HG03521 (cell line): ENCODE data around the gene RAB4B.
"Not testable (repeated sequence)": the region's sequence is repeated elsewhere in the genome, so short reads cannot be mapped to it uniquely, and the experiment has no call there.

ENCODE experiments used
- ATAC-seq: cut with Tn5 transposase; IDR thresholded peaks from one replicate; pipeline ENCODE4 v1.9.1; 2021; ENCODE audit warnings: mild to moderate bottlenecking, moderate library complexity; ENCODE audit not compliant: unreplicated experiment

The RAB4B gene

DNA sequence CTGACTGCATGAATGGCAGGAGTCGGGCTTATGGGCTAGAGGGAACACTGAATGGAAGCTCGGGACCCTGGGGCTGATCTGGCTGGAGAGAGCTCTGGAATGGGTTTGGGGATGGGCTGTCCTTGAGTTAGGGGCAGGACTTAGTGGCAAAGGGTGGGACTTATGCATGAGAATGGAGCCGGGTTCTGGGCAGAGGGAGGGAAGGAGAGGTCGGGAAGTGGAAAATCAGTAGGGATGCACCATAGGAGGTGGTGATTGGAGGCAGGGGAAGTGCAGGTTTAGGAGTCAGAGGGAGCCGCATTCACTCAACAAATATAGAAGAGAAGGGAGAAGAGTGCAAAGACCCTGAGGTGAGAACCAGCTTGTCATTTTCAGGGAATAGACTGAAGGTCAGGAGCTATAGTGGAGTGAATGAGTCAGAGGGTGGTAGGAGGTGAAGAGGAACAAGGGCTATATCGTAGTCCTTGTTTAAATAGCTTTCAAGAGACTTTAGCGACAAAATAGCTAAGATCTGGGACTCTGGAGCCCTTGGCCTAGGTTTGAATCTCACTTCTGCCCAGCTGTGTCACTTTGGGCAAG is 748 bp downstream of the RAB4B start:
- no peak for ATAC-seq

DNA sequence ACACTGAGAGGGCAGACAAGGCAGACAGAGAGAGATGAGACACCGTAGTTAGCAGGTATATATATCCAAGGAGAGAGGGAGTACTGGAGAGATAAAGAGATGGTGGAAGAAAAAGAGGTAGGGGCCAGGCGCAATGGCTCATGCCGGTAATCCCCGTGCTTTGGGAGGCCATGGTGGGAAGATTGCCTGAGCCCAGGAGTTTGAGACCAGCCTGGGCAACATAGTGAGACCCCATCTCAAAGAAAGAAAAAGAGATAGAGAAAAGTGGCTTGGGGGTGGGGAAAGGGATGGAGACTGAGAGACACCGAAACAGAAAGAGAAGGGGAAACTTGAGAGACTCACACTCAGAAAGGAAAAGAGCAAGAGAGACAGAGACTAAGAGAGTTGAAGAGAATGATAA is 2.5 kb downstream of the RAB4B start:
- no peak for ATAC-seq

DNA sequence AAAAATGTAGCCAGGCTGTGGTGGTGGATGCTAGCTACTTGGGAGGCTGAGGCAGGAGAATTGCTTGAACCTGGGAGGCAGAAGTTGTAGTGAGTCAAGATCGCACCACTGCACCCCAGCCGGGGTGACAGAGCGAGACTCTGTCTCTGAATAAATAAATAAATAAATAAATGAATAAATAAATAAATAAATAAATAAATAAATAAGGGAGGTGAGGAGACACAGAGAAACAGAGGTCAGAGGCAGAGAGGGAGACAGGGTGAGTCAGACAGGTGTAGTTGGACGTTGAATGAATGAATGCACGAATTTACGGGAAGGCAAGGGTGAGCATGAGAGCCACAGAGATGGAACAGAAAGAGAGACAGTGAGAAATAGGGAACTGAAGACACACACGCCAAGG is 3.1 kb downstream of the RAB4B start:
- ATAC-seq: no peak

DNA sequence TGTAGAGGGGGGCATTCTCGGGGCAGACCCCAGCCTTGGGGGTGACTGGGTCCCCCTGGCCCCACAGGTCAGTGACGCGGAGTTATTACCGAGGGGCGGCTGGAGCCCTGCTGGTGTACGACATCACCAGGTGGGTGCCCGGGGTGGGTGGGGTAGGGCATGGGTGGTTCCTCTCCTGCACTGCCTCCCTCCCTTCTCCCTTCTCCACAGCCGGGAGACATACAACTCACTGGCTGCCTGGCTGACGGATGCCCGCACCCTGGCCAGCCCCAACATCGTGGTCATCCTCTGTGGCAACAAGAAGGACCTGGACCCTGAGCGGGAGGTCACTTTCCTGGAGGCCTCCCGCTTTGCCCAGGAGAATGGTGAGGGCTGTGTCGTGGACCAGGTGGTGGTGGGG is 5.7 kb downstream of the RAB4B start:
- no peak for ATAC-seq

DNA sequence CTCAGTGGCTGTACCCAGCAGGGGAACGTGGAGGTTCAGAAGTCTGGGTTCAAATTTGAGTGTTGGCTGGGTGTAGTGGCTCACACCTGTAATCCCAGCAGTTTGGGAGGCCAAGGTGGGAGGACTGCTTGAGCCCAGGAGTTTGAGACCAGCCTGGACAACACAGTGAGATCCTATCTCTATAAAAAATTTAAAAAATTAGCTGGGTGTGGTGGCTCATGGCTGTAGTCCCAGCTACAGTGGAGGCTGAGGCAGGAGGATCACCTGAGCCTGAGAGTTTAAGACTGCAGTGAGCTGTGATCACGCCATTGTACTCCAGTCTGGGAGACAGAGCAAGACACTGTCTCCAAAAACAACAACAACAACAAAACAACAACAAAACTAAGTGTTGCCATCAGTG is 6.1 kb downstream of the RAB4B start:
- ATAC-seq: not testable (repeated sequence)

DNA sequence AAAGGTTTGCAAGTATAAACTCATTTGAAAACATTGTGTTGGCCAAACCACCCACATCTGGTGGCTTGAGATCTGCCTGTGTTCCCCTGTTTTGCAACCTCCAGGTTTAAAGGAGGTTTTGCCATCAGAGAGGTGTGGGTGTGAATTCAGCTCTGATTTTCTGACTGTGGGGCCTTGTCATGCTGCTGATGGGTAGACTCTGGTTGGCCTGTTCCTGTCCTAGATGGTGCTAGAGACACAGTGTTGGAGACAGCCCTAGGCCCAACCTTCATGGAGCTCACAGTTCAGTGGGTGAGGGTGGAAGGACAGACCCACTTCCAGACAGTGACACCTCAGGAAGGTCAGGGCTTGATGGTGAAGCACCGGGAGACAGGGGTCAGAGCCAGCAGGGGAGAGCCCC is 7.5 kb downstream of the RAB4B start:
- ATAC-seq: no peak

DNA sequence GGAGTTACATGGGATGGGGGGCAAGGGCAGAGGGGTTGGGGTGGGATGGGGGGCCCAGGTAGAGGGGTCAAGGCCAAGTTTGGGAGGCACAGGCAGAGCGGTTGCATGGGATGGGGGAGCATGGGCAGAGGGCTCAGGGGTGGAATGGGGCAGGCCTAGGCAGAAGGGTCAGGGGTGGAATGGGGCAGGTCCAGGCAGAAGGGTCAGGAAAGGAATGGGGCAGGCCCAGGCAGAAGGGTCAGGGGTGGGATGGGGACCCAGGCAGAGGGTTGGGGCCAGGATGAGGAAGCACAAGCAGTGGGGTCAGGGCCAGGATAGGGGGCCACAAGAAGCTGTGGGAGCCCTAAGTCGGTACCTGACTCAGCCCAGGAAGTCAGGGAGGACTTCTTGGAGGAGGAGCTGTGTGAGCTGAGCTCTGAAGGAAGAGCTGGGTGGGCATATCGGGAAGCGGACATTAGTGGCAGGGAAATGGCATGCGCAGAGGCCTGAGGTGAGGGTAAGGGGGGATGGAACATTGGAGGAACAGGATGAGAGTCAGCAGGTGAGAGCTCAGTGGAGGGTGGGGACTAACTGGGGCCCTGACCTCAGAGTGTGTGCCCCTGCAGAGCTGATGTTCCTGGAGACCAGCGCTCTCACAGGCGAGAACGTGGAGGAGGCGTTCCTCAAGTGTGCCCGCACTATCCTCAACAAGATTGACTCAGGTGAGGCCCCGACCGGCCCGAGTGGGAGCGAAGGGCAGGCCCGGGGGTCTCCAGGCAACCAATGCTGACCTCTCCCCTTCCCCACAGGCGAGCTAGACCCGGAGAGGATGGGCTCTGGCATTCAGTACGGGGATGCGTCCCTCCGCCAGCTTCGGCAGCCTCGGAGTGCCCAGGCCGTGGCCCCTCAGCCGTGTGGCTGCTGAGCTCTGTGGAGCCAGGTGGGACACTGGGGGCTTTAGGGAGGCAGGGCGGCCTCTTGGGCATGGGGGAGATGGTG is 8.3 kb downstream of the RAB4B start:
- ATAC-seq: no peak

DNA sequence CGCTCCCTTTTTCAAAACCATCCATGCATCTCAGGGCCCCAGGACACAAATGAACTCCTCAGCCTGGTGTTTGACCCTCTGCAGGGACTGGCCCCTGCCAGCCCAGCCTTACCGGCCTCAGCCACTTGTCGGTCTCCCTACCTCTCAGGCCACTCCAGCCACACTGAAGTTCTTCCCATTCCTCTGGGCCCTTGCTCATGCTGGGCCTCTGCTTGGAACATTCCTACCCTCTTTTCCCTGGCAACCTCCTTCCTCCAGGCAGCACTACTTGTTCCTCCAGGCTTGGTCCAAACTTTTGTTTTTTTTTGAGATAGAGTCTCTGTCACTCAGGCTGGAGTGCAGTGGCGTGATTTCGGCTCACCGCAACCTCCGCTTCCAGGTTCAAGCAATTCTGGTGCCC is 13.3 kb downstream of the RAB4B start:
- no peak for ATAC-seq

DNA sequence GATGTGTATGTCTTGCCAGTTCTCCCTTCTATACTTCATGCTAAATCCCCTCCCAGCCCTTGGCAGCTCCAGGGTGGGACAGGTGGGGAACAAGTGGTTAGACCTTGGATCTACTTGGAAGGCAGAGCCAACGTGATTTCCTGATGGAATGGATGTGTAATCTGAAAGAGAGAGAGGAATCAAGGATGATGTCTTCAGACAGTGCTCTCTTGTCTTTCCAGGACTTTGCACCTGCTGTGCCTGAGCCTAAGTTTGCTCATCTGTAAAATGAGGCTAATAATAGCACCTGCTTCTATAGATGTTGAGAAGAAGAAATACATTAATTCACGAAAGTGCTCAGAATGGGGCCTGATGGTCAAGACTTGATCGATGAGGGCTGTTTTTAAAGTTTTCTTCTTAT is 13.9 kb downstream of the RAB4B start:
- ATAC-seq: no peak

DNA sequence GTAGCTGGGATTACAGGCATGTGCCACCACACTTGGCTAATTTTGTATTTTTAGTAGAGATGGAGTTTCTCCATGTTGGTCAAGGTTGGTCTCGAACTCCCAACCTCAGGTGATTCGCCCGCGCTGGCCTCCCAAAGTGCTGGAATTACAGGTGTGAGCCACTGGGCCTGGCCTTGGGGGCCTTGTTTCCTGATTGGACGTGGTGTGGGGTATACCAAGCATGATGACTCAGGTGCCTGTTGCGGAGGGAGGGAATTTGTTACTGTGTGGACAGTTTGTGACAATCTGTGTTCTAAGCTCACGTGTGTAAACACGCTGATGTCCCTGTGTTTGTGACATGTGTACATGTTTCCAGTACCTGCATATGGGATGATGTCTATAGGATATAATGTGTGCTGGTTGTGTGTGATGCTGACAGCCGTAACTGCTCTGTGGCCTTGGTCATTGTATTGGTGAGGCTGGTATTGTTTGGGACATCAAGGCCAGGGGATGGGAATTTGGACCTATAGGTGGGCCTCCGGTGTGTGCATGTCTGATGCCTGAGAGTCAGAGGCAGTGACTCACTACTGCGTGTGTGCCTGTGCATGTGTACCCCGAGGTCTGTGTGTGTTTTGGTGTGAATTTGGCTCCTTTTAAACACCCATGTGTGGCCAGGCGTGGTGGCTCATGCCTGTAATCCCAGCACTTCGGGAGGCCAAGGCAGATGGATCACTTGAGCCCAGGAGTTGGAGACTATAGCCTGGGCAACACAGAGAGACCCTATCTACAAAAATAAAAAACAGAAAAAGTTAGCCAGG is 19.3 kb downstream of the RAB4B start:
- no peak for ATAC-seq

DNA sequence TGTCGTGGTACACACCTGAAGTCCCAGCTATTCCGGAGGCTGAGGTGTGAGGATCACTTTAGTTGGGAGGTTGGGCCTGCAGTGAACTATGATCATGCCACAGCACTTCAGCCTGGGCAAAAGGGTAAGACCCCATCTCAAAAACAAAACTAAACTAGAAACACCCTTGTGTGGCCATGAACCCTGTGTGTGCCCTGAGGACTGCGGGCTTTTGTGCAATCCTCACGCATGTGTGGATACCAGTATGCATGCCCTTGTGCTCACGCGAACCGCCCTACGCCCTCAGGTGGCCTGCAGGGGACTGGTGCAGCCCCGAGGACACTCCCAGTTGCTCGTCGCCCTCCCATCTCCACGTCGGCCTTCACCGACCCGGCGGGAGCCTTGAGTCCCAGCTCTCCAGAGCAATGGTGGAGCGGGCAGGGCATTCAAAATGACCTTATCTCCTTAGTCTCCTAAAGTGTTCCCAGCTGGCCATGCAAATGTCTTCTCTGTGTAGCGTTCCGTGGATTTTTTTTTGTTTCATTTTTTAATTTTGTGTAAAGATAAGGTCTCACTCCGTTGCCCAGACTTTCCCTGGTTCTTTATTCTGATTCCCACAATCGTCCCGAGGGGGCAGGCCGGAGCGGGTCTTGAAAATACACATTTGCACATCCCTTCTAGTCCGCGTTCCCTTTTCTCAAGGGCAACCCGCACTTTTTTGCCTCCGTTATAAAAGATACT is 20.1 kb downstream of the RAB4B start:
- no peak for ATAC-seq

DNA sequence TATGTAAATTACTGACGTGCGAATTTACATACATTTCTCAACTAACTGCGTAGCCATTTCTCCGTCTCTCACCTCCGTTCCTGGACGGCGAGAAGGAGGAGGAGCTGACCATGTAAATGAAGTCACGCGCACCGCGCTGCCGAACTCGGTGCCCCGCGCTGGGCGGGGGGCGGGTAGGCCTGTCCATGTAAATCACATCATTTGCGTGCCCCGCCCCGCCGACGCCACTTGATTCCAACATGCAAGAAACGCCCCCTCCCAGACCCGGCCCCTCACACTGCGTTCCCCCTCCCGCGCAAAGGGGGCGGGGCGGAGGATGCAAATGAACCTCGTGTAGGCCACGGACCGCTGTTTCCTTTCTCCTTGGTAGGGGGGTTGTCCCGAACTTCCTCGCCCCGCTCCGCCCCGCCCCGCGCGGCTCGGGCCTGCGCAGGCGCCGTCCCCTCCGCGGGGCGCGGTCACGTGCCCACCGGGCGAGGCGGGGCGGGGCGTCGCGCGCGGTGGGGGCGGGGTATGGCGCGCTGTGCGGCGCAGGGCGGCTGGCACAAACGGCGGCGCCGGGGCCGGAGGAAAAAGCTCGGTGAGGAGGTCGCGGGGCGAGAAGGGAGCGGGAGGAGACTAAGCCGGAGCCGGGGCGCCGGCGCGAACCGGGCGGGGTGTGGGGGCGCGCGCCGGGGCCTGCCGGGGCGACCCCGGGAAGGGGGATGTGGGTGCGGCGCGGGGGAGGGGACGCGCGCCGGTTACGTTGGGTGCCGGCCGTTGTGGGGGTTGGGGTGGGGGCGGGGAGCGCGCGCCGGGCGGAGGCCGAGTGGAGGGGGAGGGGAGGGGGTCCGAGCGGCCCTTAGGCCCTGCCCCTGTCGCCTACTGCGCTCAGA is 20.9 kb downstream of the RAB4B start, which contains the start of gene EGLN2:
EGLN2 (plus strand) TSS at position 509 of the 875 bp plus-strand sequence. CDS start 1,382 bp downstream, outside the sequence.
- ATAC-seq: peak; percentile 80

DNA sequence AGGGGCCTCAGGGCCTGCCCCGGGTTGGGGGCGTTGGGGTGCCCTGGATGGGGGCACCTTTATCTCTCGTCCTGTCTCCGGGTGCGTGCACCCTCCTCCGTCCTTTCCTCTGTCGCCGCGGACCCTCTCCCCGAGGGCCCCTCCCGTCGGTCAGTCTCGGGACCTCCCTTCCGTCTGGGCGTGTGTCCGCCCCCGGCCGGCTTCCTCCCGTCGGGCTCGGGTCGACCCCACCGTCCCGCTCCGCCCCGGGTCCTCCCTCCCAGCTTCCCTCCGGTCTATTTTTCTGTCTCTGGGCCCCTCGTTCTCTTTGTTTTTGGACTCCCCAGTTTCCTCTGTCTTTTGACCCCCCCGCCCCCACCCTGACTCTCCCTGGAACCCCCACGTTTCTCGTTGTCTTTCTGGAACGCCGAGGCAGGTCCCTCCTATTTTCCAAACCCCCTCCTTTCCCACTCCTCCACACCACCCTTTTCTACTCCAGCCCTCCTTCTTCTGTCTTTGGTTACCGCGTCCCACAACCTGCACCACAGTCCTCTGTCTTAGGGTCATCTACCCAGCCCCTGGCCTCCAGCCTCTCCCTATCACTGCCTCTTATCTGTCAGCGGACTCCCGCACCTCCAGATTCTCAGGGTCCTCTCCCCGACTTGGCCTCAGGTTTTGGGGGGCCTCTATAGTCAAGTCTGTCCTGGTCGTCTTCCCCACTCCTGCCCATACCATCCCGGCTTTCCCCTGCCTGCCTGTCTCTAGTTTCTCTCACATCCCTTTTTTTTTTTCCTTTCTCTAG is 21.7 kb downstream of the RAB4B start:
- ATAC-seq: no peak

DNA sequence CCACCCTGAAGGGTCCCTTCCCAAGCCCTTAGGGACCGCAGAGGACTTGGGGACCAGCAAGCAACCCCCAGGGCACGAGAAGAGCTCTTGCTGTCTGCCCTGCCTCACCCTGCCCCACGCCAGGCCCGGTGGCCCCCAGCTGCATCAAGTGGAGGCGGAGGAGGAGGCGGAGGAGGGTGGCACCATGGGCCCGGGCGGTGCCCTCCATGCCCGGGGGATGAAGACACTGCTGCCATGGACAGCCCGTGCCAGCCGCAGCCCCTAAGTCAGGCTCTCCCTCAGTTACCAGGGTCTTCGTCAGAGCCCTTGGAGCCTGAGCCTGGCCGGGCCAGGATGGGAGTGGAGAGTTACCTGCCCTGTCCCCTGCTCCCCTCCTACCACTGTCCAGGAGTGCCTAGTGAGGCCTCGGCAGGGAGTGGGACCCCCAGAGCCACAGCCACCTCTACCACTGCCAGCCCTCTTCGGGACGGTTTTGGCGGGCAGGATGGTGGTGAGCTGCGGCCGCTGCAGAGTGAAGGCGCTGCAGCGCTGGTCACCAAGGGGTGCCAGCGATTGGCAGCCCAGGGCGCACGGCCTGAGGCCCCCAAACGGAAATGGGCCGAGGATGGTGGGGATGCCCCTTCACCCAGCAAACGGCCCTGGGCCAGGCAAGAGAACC is 22.4 kb downstream of the RAB4B start:
- ATAC-seq: no peak

DNA sequence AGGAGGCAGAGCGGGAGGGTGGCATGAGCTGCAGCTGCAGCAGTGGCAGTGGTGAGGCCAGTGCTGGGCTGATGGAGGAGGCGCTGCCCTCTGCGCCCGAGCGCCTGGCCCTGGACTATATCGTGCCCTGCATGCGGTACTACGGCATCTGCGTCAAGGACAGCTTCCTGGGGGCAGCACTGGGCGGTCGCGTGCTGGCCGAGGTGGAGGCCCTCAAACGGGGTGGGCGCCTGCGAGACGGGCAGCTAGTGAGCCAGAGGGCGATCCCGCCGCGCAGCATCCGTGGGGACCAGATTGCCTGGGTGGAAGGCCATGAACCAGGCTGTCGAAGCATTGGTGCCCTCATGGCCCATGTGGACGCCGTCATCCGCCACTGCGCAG is 22.9 kb downstream of the RAB4B start:
- no peak for ATAC-seq

DNA sequence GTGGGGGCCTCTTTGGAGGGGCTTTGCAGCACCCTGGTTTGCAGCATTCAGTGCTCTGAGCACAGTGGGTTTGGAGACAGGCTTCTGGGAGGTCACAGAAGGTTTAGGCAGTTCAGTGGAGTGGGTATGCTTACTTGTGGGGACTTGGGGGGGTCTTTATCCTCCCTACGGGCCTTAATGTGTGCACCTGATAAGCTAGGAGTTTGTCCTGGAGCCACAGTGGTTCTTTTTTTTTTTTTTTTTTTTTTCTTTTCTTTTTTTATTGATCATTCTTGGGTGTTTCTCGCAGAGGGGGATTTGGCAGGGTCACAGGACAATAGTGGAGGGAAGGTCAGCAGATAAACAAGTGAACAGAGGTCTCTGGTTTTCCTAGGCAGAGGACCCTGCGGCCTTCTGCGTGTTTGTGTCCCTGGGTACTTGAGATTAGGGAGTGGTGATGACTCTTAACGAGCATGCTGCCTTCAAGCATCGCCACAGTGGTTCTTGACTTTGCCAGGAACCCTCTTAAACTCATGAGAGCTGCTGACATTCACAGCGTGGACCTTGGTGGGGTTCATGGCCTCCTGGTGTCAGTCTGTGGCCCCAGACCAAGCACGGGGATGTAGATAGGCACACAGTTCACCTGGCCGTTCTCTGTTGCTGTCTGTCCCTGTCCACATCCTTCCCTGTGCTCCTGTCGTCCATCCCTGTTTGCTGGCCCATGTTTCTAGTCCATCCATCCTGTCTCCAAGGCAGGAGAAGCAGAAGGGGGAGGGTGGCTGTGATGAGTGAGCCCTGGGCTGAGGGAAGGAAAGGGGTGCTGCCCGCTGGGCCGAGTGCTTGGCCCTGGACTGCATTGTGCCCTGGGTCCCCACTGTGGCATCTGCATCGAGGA is 23.6 kb downstream of the RAB4B start:
- no peak for ATAC-seq

DNA sequence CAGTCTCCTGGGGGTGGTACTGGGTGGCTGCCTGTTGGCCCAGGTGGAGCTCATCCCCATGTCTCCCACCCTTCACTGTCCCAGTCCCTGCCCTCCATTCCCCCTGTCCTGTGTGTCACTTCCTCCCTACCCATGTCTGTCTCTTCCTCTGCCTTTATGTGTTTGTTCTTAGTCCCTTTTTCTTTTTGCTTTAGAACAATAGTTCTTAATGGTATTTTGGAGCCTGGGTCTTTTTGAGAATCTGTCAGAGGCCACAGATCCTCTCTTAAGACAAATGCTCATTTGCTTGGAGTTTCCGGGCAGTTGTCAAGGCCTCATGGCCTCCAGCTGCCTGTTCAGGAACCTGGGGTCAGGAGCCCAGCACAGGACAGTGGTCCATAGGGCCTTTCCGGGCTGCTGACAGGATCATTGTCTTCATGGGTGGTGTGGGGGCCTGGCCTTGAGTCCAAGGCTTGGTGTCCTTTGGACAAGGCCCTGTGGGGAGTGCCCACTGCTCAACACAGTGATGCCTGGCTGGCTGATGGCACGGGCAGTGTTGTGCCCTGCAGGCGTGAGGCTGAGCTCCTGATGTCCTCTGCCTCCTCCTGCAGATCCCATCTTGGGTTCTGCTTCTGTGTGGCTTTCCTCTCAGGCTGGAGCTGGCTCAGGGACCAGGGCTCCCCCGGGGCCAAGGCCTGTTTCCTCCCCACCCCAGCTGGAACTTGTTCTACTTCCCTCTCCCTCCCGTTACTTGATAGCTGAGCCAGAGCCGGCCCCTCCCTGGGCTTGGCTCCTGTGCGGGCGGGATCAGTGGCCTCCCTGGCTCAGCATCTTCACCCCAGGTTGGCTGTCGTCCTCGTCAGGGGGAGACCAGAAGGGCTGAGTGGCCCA is 24.5 kb downstream of the RAB4B start:
- ATAC-seq: no peak
